H1 (cell line): ENCODE data around the gene COL4A4. TPM values are rescaled to one million over a fixed set of nuclear protein-coding genes. Genes with fewer than 3 reads are reported as not detected.

ENCODE experiments used
- CBX5 ChIP-seq: fragments of 300-800, 300-1000 bp; sonication (generic); IDR thresholded peaks from 2 replicates; pipeline ENCODE4 v1.7.1; 2016; ENCODE audit warnings: antibody characterized with exemption, low read length, low read depth
- CBX8 ChIP-seq: fragments of 300-800, 300-1000 bp; sonication (generic); IDR thresholded peaks from 2 replicates; pipeline ENCODE4 v1.7.1; 2016; ENCODE audit warnings: low read depth, low read length, borderline replicate concordance
- EP300 ChIP-seq, 2 experiments: IDR thresholded peaks; 1 replicate in 1 of 2; 2 replicates in 1 of 2; pipeline ENCODE4 v1.6.1; 2011 to 2012; ENCODE audit warnings: low read depth in 2 of 2, low read length in 2 of 2, mild to moderate bottlenecking in 2 of 2, borderline replicate concordance in 1 of 2, inconsistent platforms in 1 of 2, moderate library complexity in 1 of 2
- GTF2F1 ChIP-seq: IDR thresholded peaks from 2 replicates; pipeline ENCODE4 v1.6.1; 2012; ENCODE audit warnings: low read depth, low read length, improper control_type of control experiment, borderline replicate concordance
- POLR2AphosphoS5 ChIP-seq: IDR thresholded peaks from 2 replicates; pipeline ENCODE4 v1.6.1; 2011; ENCODE audit warnings: low read depth, low read length
- RBBP5 ChIP-seq: IDR thresholded peaks from 2 replicates; pipeline ENCODE4 v1.7.1; 2012; ENCODE audit warnings: low read depth, mild to moderate bottlenecking, inconsistent platforms, low read length, moderate library complexity, borderline replicate concordance
- SIX5 ChIP-seq: IDR thresholded peaks from 2 replicates; pipeline ENCODE4 v1.6.1; 2011; ENCODE audit warnings: mild to moderate bottlenecking, low read depth, low read length
- SRF ChIP-seq: IDR thresholded peaks from 2 replicates; pipeline ENCODE4 v1.6.1; 2011; ENCODE audit warnings: mild to moderate bottlenecking, low read depth, low read length, moderate library complexity
- polyA plus RNA-seq, 7 experiments: library from polyadenylated mRNA; depleted of rRNA in 3 of 7; stranded (reverse) in 5 of 7; unstranded in 2 of 7; fragments of >200 nt in 5 of 7; fragments of 200-250 nt in 2 of 7; gene quantifications; 1 replicate in 5 of 7; 2 replicates in 1 of 7; 4 replicates in 1 of 7; pipeline versions ENCODE4 v1.2.1 to v1.2.3, GENCODE V29; 2011 to 2013; ENCODE audit warnings: missing spikeins in 2 of 7, mixed read lengths in 2 of 7
- total RNA-seq: library from RNA; stranded (reverse); fragmentation: NEBNext Ultra II Directional; extraction: Animal tissue kit (Norgen Biotek cat#: 25700); gene quantifications from 2 replicates; pipeline ENCODE4 v1.2.1, GENCODE V29; 2021
- TF ChIP-seq, protein P1 (sequence below): fragments of 300-600 bp; sonication (generic); IDR thresholded peaks from 2 replicates; pipeline ENCODE4 v1.7.1; 2012; ENCODE audit warnings: low read length, moderate library complexity, mild to moderate bottlenecking, inconsistent platforms; ENCODE audit not compliant: insufficient replicate concordance
- TF ChIP-seq, protein P2 (sequence below): IDR thresholded peaks from 2 replicates; pipeline ENCODE4 v1.6.1; 2012; ENCODE audit warnings: inconsistent platforms

COL4A4 gene
- total and polyA plus RNA-seq, 2 of the 8 experiments (the other 6 are each of a cell fraction or from before 2014, with no cell fraction given), result 0.33 to 1.7 TPM

DNA sequence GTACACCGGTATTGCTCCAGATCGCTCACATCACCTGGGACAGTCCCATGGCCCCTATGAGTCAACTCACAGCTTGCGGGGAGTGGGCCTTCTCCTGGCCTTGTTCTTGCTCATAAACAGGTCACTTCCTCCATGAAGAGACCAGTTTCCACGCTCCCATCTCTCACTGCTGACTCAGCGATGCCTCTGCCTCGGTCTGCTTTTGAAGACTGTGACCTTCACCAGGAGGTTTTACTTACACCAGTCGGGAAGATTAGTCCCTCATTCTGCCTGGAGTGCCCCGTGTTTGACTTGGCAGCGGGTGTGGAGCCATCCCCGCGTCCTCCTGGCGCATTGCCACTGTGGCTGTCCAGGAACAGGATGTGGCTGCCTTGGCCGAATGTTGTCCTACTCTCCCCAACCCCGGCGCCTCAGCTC, 168.4 kb downstream of the COL4A4 start (continued):
- TF ChIP-seq SIX5, result no peak
- TF ChIP-seq RBBP5, result no peak
- TF ChIP-seq CBX5, result no peak
- TF ChIP-seq CBX8, result no peak
- TF ChIP-seq POLR2AphosphoS5, result no peak
- TF ChIP-seq, protein P1, sequence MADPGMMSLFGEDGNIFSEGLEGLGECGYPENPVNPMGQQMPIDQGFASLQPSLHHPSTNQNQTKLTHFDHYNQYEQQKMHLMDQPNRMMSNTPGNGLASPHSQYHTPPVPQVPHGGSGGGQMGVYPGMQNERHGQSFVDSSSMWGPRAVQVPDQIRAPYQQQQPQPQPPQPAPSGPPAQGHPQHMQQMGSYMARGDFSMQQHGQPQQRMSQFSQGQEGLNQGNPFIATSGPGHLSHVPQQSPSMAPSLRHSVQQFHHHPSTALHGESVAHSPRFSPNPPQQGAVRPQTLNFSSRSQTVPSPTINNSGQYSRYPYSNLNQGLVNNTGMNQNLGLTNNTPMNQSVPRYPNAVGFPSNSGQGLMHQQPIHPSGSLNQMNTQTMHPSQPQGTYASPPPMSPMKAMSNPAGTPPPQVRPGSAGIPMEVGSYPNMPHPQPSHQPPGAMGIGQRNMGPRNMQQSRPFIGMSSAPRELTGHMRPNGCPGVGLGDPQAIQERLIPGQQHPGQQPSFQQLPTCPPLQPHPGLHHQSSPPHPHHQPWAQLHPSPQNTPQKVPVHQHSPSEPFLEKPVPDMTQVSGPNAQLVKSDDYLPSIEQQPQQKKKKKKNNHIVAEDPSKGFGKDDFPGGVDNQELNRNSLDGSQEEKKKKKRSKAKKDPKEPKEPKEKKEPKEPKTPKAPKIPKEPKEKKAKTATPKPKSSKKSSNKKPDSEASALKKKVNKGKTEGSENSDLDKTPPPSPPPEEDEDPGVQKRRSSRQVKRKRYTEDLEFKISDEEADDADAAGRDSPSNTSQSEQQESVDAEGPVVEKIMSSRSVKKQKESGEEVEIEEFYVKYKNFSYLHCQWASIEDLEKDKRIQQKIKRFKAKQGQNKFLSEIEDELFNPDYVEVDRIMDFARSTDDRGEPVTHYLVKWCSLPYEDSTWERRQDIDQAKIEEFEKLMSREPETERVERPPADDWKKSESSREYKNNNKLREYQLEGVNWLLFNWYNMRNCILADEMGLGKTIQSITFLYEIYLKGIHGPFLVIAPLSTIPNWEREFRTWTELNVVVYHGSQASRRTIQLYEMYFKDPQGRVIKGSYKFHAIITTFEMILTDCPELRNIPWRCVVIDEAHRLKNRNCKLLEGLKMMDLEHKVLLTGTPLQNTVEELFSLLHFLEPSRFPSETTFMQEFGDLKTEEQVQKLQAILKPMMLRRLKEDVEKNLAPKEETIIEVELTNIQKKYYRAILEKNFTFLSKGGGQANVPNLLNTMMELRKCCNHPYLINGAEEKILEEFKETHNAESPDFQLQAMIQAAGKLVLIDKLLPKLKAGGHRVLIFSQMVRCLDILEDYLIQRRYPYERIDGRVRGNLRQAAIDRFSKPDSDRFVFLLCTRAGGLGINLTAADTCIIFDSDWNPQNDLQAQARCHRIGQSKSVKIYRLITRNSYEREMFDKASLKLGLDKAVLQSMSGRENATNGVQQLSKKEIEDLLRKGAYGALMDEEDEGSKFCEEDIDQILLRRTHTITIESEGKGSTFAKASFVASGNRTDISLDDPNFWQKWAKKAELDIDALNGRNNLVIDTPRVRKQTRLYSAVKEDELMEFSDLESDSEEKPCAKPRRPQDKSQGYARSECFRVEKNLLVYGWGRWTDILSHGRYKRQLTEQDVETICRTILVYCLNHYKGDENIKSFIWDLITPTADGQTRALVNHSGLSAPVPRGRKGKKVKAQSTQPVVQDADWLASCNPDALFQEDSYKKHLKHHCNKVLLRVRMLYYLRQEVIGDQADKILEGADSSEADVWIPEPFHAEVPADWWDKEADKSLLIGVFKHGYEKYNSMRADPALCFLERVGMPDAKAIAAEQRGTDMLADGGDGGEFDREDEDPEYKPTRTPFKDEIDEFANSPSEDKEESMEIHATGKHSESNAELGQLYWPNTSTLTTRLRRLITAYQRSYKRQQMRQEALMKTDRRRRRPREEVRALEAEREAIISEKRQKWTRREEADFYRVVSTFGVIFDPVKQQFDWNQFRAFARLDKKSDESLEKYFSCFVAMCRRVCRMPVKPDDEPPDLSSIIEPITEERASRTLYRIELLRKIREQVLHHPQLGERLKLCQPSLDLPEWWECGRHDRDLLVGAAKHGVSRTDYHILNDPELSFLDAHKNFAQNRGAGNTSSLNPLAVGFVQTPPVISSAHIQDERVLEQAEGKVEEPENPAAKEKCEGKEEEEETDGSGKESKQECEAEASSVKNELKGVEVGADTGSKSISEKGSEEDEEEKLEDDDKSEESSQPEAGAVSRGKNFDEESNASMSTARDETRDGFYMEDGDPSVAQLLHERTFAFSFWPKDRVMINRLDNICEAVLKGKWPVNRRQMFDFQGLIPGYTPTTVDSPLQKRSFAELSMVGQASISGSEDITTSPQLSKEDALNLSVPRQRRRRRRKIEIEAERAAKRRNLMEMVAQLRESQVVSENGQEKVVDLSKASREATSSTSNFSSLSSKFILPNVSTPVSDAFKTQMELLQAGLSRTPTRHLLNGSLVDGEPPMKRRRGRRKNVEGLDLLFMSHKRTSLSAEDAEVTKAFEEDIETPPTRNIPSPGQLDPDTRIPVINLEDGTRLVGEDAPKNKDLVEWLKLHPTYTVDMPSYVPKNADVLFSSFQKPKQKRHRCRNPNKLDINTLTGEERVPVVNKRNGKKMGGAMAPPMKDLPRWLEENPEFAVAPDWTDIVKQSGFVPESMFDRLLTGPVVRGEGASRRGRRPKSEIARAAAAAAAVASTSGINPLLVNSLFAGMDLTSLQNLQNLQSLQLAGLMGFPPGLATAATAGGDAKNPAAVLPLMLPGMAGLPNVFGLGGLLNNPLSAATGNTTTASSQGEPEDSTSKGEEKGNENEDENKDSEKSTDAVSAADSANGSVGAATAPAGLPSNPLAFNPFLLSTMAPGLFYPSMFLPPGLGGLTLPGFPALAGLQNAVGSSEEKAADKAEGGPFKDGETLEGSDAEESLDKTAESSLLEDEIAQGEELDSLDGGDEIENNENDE, result no peak
- TF ChIP-seq, protein P2, sequence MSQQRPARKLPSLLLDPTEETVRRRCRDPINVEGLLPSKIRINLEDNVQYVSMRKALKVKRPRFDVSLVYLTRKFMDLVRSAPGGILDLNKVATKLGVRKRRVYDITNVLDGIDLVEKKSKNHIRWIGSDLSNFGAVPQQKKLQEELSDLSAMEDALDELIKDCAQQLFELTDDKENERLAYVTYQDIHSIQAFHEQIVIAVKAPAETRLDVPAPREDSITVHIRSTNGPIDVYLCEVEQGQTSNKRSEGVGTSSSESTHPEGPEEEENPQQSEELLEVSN, result no peak
- no peak for TF ChIP-seq EP300 (IDR thresholded peaks at IDR 0.05; ENCODE audit: borderline replicate concordance in 1 of 2, low read depth in 2 of 2, low read length in 2 of 2)
- TF ChIP-seq SRF, result no peak
- no peak for TF ChIP-seq GTF2F1
